ENCODE measurements around the gene KRT76.

KRT76 gene

DNA sequence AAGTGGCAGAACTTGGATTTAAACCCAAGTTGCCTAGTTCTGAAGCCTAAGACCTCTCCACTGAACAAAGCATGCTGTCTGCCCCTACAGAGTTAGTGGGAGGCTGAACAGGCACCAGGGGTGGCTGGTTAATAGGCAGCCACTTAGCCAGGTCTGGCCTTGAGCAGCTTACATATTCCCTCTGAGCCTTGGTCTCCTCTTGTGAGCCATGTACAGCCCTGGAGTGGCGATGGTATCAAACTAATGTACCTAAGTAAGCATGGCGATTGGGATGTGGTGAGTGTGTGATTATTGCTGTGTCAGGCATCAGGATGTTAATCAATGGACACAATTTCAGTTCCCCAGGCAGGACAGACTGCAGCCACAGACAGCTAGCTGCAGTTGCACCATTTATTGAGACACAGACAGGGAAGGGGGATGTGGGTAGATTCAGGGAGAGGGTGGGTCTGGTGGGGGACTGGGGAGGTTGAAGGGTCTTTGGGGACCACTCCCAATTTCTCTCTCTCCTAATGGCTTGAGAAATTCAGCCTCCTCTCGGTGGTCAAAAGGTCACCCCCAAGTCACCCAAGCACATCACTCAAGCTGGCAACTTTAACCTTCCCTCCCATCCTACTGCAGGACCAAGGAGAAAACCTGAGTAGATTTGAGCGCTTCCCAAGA lies 44.1 kb upstream of the KRT76 start:
- TF ChIP-seq, protein P1, sequence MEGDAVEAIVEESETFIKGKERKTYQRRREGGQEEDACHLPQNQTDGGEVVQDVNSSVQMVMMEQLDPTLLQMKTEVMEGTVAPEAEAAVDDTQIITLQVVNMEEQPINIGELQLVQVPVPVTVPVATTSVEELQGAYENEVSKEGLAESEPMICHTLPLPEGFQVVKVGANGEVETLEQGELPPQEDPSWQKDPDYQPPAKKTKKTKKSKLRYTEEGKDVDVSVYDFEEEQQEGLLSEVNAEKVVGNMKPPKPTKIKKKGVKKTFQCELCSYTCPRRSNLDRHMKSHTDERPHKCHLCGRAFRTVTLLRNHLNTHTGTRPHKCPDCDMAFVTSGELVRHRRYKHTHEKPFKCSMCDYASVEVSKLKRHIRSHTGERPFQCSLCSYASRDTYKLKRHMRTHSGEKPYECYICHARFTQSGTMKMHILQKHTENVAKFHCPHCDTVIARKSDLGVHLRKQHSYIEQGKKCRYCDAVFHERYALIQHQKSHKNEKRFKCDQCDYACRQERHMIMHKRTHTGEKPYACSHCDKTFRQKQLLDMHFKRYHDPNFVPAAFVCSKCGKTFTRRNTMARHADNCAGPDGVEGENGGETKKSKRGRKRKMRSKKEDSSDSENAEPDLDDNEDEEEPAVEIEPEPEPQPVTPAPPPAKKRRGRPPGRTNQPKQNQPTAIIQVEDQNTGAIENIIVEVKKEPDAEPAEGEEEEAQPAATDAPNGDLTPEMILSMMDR (IDR thresholded peaks at IDR 0.05; ENCODE audit: extremely low read depth, missing control alignments) = no peak
- no peak for DNase-seq (ENCODE audit: low spot score)

DNA sequence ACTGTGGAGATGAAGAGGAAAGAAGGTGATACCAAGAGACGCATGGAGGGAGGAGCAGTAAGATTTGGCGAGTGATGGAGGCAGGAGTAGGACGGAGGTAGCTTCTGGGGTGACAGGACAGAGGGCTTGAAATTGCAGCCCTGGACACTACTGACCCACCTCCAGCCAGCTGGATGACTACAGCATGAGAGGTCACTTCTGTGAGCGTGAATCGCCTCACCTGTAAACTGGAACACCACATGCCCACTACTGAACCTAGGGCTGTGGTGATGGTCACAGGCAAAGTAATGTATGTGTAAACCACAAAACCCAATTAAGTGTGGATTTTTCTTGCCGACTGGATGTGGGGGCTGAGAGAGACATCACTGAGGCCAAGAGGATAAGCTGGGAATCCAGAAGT lies 43.4 kb upstream of the KRT76 start:
- TF ChIP-seq, protein P1 (IDR thresholded peaks at IDR 0.05; ENCODE audit: extremely low read depth, missing control alignments) = no peak
- no peak for DNase-seq (ENCODE audit: low spot score)

DNA sequence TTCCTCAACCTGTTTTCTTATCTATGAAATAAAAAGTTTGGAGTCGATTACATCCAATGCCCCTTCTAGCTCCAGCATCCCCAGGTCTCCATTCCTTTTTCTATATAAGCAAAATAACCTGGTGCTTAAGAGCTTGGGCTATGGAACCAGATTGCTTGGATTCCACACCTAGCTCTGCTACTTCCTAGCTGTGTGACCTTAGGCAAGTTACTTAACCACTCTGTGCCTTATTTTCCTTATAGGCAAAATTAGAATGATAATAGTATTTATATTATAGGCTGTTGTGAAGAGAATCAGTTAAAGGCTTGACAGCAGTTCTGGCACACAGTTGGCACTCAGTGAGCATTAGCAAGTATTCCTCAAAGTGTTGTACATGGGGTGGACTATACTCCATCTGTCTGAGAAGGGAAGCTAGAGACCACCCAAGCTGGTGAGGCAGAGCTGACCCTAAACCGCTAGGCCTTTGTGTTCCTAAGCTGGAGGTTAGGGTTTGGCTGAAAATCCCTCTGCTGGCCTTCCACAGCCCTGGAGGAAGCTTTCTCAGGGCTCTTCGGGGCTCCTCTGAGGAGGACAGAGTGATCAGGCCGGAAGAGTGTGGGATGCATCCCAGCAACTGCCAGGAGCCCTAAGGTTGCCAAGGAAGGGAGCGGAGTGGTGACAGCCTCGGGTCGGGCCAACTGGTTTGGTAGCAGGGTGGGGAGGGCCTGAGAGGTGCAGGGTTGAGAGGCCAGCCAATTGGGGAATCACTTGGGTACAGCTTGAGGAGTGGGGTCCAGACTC lies 42.8 kb upstream of the KRT76 start:
- TF ChIP-seq, protein P1 (IDR thresholded peaks at IDR 0.05; ENCODE audit: extremely low read depth, missing control alignments) = no peak
- DNase-seq (ENCODE audit: low spot score) = no peak

DNA sequence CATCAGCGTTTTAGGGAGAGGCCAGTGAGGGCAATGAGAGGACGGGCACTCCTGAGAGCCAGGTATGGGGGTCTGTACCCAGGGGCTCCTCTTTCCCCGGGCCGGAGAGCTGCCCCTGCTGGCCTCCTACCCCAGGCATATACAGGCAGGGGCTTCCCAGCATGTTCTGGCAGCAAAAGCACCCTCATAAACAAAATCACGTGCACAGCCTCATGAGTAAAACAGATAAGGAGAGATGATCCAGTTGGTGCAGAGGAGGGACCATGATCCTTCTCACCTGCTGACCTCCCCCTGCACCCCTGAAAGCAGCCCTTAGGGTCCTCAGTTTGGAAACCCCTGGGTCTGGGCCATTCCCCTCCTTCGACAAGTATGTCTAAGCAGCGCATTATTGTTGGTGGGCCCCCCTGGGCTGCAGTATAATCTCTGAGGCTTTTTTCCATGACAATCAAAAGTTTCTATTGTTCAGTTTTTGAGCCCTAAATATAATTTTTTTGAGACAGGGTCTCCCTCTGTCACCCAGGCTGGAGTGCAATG lies 41.8 kb upstream of the KRT76 start:
- DNase-seq (ENCODE audit: low spot score) = no peak
- TF ChIP-seq, protein P1 (IDR thresholded peaks at IDR 0.05; ENCODE audit: extremely low read depth, missing control alignments) = no peak

DNA sequence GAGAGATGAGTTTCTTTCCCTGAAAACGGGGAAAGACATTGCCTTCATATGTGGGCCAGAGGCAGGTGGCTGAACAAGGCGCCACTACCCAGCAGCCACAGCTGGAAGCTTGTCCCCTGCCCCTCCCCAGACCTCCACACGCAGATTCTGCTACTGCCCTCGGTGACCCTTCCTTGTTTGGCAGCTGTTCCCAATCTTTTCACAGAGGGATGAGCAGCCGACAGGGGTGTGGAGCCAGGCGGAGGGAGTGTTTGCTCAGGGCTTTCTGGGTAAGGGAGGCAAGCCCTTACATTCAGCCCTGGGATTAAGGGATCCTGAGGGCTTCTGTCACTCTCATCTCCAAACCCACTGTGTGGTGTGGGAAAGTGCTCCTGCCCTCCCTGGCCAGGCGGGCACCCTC lies 41.2 kb upstream of the KRT76 start:
- TF ChIP-seq, protein P1 (IDR thresholded peaks at IDR 0.05; ENCODE audit: extremely low read depth, missing control alignments) = no peak
- DNase-seq (ENCODE audit: low spot score) = no peak

DNA sequence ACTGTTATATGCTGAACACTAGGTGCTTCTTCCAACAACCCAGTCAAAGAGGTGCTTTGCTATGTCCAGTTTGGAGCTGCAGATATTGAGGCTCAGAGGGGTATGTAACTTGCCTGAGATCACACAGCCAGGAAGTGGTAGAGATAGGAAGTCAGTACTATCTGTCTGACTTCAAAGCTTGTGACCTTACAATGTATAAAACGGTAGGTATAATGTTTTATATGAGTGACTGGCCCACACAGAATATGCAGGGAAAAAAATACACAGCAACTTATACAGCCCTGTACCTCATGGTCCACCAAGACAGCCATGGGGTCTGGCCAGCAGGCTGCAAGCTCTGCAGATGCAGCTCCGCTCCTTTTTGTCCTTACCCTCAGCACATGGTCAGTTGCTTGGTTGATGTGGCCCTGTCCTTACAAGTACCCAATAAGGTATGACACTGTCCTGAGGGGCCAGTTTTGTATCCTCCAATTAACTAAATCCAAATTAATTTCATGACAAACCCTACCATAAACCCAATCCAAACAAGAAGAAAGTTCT lies 40.6 kb upstream of the KRT76 start:
- TF ChIP-seq, protein P1 (IDR thresholded peaks at IDR 0.05; ENCODE audit: extremely low read depth, missing control alignments) = no peak
- DNase-seq (ENCODE audit: low spot score) = no peak
